H9 (cell line): ENCODE data around the gene WSCD1. TPM values are rescaled to one million over a fixed set of nuclear protein-coding genes. Genes with fewer than 3 reads are reported as not detected.

Source experiments
- DNase-seq: peaks from one replicate; pipeline ENCODE4 v3.0.0-alpha.2; 2017
- H2AFZ ChIP-seq: one replicate; pipeline ENCODE4 v1.6.1; 2013; ENCODE audit warnings: mild to moderate bottlenecking, low read length, control low read depth, moderate library complexity
- H2AK5ac ChIP-seq: 2 replicates; pipeline ENCODE4 v1.6.1; 2013; ENCODE audit warnings: low read length, control low read depth, mixed read lengths; ENCODE audit not compliant: insufficient read length
- H2BK120ac ChIP-seq: one replicate; pipeline ENCODE4 v1.6.1; 2013; ENCODE audit warnings: low read depth, mild to moderate bottlenecking, low read length, control low read depth, inconsistent platforms; ENCODE audit not compliant: poor library complexity, severe bottlenecking
- H2BK12ac ChIP-seq: 2 replicates; pipeline ENCODE4 v1.6.1; 2013; ENCODE audit warnings: low read length, control low read depth, mixed read lengths, low read depth; ENCODE audit not compliant: insufficient read length
- H2BK15ac ChIP-seq: 2 replicates; pipeline ENCODE4 v1.6.1; 2013; ENCODE audit warnings: low read depth, low read length, control low read depth
- H2BK20ac ChIP-seq: one replicate; pipeline ENCODE4 v1.6.1; 2013; ENCODE audit warnings: low read depth, mild to moderate bottlenecking, low read length, control low read depth, inconsistent platforms; ENCODE audit not compliant: poor library complexity, severe bottlenecking
- H2BK5ac ChIP-seq: 2 replicates; pipeline ENCODE4 v1.6.1; 2013; ENCODE audit warnings: low read length, control low read depth, mixed read lengths; ENCODE audit not compliant: insufficient read length
- H3K14ac ChIP-seq: 2 replicates; pipeline ENCODE4 v1.6.1; 2013; ENCODE audit warnings: low read length, control low read depth; ENCODE audit not compliant: insufficient read depth
- H3K18ac ChIP-seq: 2 replicates; pipeline ENCODE4 v1.6.1; 2013; ENCODE audit warnings: low read depth, mild to moderate bottlenecking, mixed read lengths, low read length, control low read depth; ENCODE audit not compliant: insufficient read length
- H3K23ac ChIP-seq: 2 replicates; pipeline ENCODE4 v1.6.1; 2013; ENCODE audit warnings: low read length, control low read depth, mixed read lengths, low read depth; ENCODE audit not compliant: insufficient read length
- H3K23me2 ChIP-seq: 2 replicates; pipeline ENCODE4 v1.6.1; 2013; ENCODE audit warnings: low read depth, mild to moderate bottlenecking, mixed read lengths, low read length, control low read depth; ENCODE audit not compliant: insufficient read length, poor library complexity, severe bottlenecking
- H3K27ac ChIP-seq: 2 replicates; pipeline ENCODE4 v1.5.1; 2013; ENCODE audit warnings: low read length, control low read depth, mixed read lengths, low read depth; ENCODE audit not compliant: insufficient read length
- H3K27me3 ChIP-seq: 2 replicates; pipeline ENCODE4 v1.6.1; 2013; ENCODE audit warnings: low read length, control low read depth, inconsistent platforms; ENCODE audit not compliant: insufficient read depth
- H3K4ac ChIP-seq: 2 replicates; pipeline ENCODE4 v1.6.1; 2013; ENCODE audit warnings: low read depth, mild to moderate bottlenecking, control low read depth, inconsistent platforms, low read length, moderate library complexity
- H3K4me1 ChIP-seq: 2 replicates; pipeline ENCODE4 v1.6.1; 2013; ENCODE audit warnings: low read length, control low read depth, inconsistent platforms; ENCODE audit not compliant: insufficient read depth
- H3K4me2 ChIP-seq: 2 replicates; pipeline ENCODE4 v1.6.1; 2013; ENCODE audit warnings: low read length, control low read depth, mixed read lengths; ENCODE audit not compliant: insufficient read length, insufficient read depth
- H3K56ac ChIP-seq: 2 replicates; pipeline ENCODE4 v1.6.1; 2013; ENCODE audit warnings: low read depth, mild to moderate bottlenecking, mixed read lengths, low read length, control low read depth; ENCODE audit not compliant: insufficient read length
- H3K79me1 ChIP-seq: 2 replicates; pipeline ENCODE4 v1.6.1; 2013; ENCODE audit warnings: low read depth, mild to moderate bottlenecking, moderate library complexity, low read length, control low read depth, inconsistent platforms; ENCODE audit not compliant: insufficient read depth, poor library complexity, severe bottlenecking
- H3K79me2 ChIP-seq: 2 replicates; pipeline ENCODE4 v1.6.1; 2013; ENCODE audit warnings: low read length, control low read depth, inconsistent platforms; ENCODE audit not compliant: insufficient read depth
- H3K9ac ChIP-seq: 2 replicates; pipeline ENCODE4 v1.6.1; 2013; ENCODE audit warnings: low read length, control low read depth, mixed read lengths; ENCODE audit not compliant: insufficient read length; ENCODE audit errors: extremely low read depth
- H3K9me3 ChIP-seq: one replicate; pipeline ENCODE4 v1.6.1; 2013; ENCODE audit warnings: low read depth, low read length, inconsistent platforms; ENCODE audit not compliant: control insufficient read depth
- H3T11ph ChIP-seq: one replicate; pipeline ENCODE4 v1.6.1; 2013; ENCODE audit warnings: mild to moderate bottlenecking, low read length, control low read depth, inconsistent platforms
- H4K20me1 ChIP-seq: one replicate; pipeline ENCODE4 v1.6.1; 2013; ENCODE audit not compliant: control insufficient read depth, insufficient read length, insufficient read depth
- H4K5ac ChIP-seq: 2 replicates; pipeline ENCODE4 v1.6.1; 2013; ENCODE audit warnings: low read depth, mild to moderate bottlenecking, mixed read lengths, low read length, control low read depth; ENCODE audit not compliant: insufficient read length
- H4K8ac ChIP-seq: replicated peaks from 2 replicates; pipeline ENCODE4 v1.6.1; 2013; ENCODE audit warnings: low read length, control low read depth, mixed read lengths, low read depth; ENCODE audit not compliant: insufficient read length
- H4K91ac ChIP-seq: 2 replicates; pipeline ENCODE4 v1.6.1; 2013; ENCODE audit warnings: low read depth, mild to moderate bottlenecking, moderate library complexity, mixed read lengths, low read length, control low read depth; ENCODE audit not compliant: insufficient read length
- H3K27ac Mint-ChIP-seq, 3 experiments: 2 replicates in 2 of 3; 3 replicates in 1 of 3; pipeline ENCODE4 v1.8.0; 2020 to 2021; ENCODE audit warnings: mixed read lengths in 3 of 3, mild to moderate bottlenecking in 1 of 3, moderate library complexity in 1 of 3
- H3K27me3 Mint-ChIP-seq: 2 replicates; pipeline ENCODE4 v1.8.0; 2021; ENCODE audit warnings: low read depth, mild to moderate bottlenecking, moderate library complexity, mixed read lengths
- H3K36me3 Mint-ChIP-seq, 3 experiments: 2 replicates in 2 of 3; 3 replicates in 1 of 3; pipeline ENCODE4 v1.8.0; 2020 to 2021; ENCODE audit warnings: low read depth in 3 of 3, mixed read lengths in 3 of 3; ENCODE audit not compliant: insufficient read depth in 1 of 3
- H3K4me1 Mint-ChIP-seq, 2 experiments: 2 replicates each; pipeline ENCODE4 v1.8.0; 2020; ENCODE audit warnings: mixed read lengths in 2 of 2
- H3K4me3 Mint-ChIP-seq, 2 experiments: 2 replicates in 1 of 2; 3 replicates in 1 of 2; pipeline ENCODE4 v1.8.0; 2020 to 2021; ENCODE audit warnings: mild to moderate bottlenecking in 2 of 2, mixed read lengths in 2 of 2, moderate library complexity in 1 of 2
- H3K9me3 Mint-ChIP-seq, 2 experiments: 2 replicates in 1 of 2; 3 replicates in 1 of 2; pipeline ENCODE4 v1.8.0; 2020; ENCODE audit warnings: mild to moderate bottlenecking in 2 of 2, mixed read lengths in 2 of 2, moderate library complexity in 1 of 2
- WGBS: extraction: QIAGEN DNeasy Blood & Tissue Kit; methylation state at CpG from one replicate; pipeline ENCODE4 v1.1.7; 2013; ENCODE audit warnings: missing lambda C conversion rate, low lambda C conversion rate, mixed read lengths; ENCODE audit not compliant: insufficient read length; ENCODE audit errors: extremely low coverage; 5-methylcytosine and 5-hydroxymethylcytosine counted together
- total RNA-seq: library from RNA; stranded (reverse); gene quantifications from 2 replicates; pipeline ENCODE4 v1.2.1, GENCODE V29; 2021
- TF ChIP-seq, protein P1 (sequence below): fragments of 200-600 bp; sonication (generic); conservative IDR thresholded peaks from 3 replicates; pipeline ENCODE4 v1.8.0; 2021; ENCODE audit warnings: antibody characterized with exemption, mild to moderate bottlenecking

Gene WSCD1
- total RNA-seq, 1 experiment from 2014 or later: 33.6 TPM

- no peak overlapping the region for H2BK20ac ChIP-seq
- H2BK12ac ChIP-seq: no peak overlapping the region
- no peak overlapping the region for H3K9ac ChIP-seq
- H3K4ac ChIP-seq: no peak overlapping the region
- no peak overlapping the region for H3K23ac ChIP-seq
- H2BK120ac ChIP-seq: no peak overlapping the region
- peaks cover 7% of the 10 kb centered on the region; the same call in 1 of the 2 replicates for H3K4me1 ChIP-seq
- Mint-ChIP-seq H3K36me3 (peaks cover 30 to 53% (median 47%) of the 10 kb centered on the region in 3 experiments), H3K27ac (no peak overlapping the region), H3K4me1 (peaks cover 24 to 25% of the 10 kb centered on the region in 2 experiments), H3K27me3 (no peaks in the 10 kb centered on the region; the same call in 1 of the 2 replicates), H3K4me3 (no peak overlapping the region), H3K9me3 (no peaks in the 10 kb centered on the region; a peak in 2 of 5 replicates)
- H3K9me3 ChIP-seq: no peaks in the 10 kb centered on the region
- H4K8ac ChIP-seq: no peak overlapping the region
- no peak overlapping the region for H4K5ac ChIP-seq
- H2BK15ac ChIP-seq: no peak overlapping the region
- H2AFZ ChIP-seq: no peak overlapping the region
- H3K79me2 ChIP-seq: no peaks in the 10 kb centered on the region
- H2BK5ac ChIP-seq: no peak overlapping the region
- no peaks in the 10 kb centered on the region for H3K79me1 ChIP-seq
- no peak overlapping the region for H3T11ph ChIP-seq
- no peak overlapping the region for H4K91ac ChIP-seq
- WGBS: no CpG with 5 or more reads among the region's 2 CpGs
- H3K27ac ChIP-seq: no peak overlapping the region
- no peak overlapping the region for H3K14ac ChIP-seq
- TF ChIP-seq, protein P1, sequence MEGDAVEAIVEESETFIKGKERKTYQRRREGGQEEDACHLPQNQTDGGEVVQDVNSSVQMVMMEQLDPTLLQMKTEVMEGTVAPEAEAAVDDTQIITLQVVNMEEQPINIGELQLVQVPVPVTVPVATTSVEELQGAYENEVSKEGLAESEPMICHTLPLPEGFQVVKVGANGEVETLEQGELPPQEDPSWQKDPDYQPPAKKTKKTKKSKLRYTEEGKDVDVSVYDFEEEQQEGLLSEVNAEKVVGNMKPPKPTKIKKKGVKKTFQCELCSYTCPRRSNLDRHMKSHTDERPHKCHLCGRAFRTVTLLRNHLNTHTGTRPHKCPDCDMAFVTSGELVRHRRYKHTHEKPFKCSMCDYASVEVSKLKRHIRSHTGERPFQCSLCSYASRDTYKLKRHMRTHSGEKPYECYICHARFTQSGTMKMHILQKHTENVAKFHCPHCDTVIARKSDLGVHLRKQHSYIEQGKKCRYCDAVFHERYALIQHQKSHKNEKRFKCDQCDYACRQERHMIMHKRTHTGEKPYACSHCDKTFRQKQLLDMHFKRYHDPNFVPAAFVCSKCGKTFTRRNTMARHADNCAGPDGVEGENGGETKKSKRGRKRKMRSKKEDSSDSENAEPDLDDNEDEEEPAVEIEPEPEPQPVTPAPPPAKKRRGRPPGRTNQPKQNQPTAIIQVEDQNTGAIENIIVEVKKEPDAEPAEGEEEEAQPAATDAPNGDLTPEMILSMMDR: no peak
- H3K56ac ChIP-seq: no peak overlapping the region
- no peak for DNase-seq
- no peaks in the 10 kb centered on the region for H4K20me1 ChIP-seq
- H3K18ac ChIP-seq: no peak overlapping the region
- no peaks in the 10 kb centered on the region for H3K27me3 ChIP-seq
- H2AK5ac ChIP-seq: no peak overlapping the region
- H3K23me2 ChIP-seq: no peaks in the 10 kb centered on the region
- H3K4me2 ChIP-seq: no peak overlapping the region
These were observed 36.0 kb downstream of the WSCD1 start for GRCh38 chr17:6106212-6106611.
